Activated CD8-positive, alpha-beta T cell treated with anti-CD3 and anti-CD28 coated beads, Interleukin-2, amount 10 ng/mL, durations not matched to agents 7 days and 5 days (primary cell): Measurements from ENCODE around the gene OTUD3. TPM values are rescaled to one million over a fixed set of nuclear protein-coding genes. Genes with fewer than 3 reads are reported as not detected.

Experiments used
- total RNA-seq, 2 experiments: library from RNA; stranded (reverse); gene quantifications; one replicate each; pipeline ENCODE4 v1.2.3, GENCODE V29; 2021

The OTUD3 gene
- total RNA-seq, 2 experiments from 2014 or later, result 9.7 to 10.4 TPM

Other genes starting within 250 kb of the OTUD3 start
- 10 to 100 TPM; 40.1 TPM for gene NBL1, start 238.1 kb upstream of the OTUD3 start, total RNA-seq
- not detected for gene HTR6, start 217.5 kb upstream of the OTUD3 start, total RNA-seq
- 10 to 100 TPM; 13.1 to 14.4 TPM for gene TMCO4, start 82.5 kb upstream of the OTUD3 start, total RNA-seq
- not detected for gene RNF186, start 67.1 kb upstream of the OTUD3 start, total RNA-seq
- not detected for gene PLA2G2E, start 41.2 kb downstream of the OTUD3 start, total RNA-seq
- not detected for gene PLA2G2A, start 97.2 kb downstream of the OTUD3 start, total RNA-seq
- not detected for gene PLA2G5, start 187.8 kb downstream of the OTUD3 start, total RNA-seq
- gene PLA2G2D, start 237.1 kb downstream of the OTUD3 start, total RNA-seq, result not detected